Frontal cortex (tissue), 4 donors: ENCODE data around the gene MRPS33. TPM values are rescaled to one million over a fixed set of nuclear protein-coding genes. Genes with fewer than 3 reads are reported as not detected.
"Not testable (repeated sequence)": the region's sequence is repeated elsewhere in the genome, so short reads cannot be mapped to it uniquely, and the experiment has no call there.

Experiments used
- DNase-seq, 2 donors: peaks; one replicate each; pipeline ENCODE4 v3.0.0; 2012; ENCODE audit warnings: low spot score in 2 of 2
- FAIRE-seq: peaks from 2 replicates; lab custom pipeline; 2012; peaks lifted over from hg19 to GRCh38; lab: Jason Lieb, UNC
- small RNA-seq: library from RNA; depleted of rRNA; stranded (forward); fragments of <200 nt; gene quantifications from one replicate; pipeline ENCODE3, GENCODE V24; 2014
- total RNA-seq: library from RNA; depleted of rRNA; stranded (reverse); fragments of >200 nt; gene quantifications from one replicate; pipeline ENCODE4 v1.2.3, GENCODE V29; 2014
- donor health status: control.
- donor health status: control.
- donor health status: control.

Gene MRPS33
- total RNA-seq, 1 donor from 2014 or later = 21.6 TPM

DNA sequence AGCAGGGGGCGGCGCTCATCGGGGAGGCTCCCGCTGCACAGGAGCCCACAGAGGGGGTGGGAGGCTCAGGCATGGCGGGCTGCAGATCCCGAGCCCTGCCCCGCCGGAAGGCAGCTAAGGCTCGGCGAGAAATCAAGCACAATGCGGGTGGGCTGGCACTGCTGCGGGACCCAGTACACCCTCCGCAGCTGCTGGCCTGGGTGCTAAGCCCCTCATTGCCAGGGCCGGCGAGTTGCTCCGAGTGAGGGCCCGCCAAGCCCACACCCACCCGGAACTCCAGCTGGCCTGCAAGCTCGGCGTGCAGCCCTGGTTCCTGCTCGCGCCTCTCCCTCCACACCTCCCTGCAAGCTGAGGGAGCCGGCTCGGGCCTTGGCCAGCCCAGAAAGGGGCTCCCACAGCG, 57.8 kb downstream of the MRPS33 start:
- DNase-seq, FAIRE-seq: not testable (repeated sequence)

Small RNAs within 50 kb of the gene (small RNA-seq; reads per million reads assigned to genes)
- gene RNU4-74P = not detected

Other genes with a start within 250 kb of the MRPS33 start
- 95.4 TPM for gene BRAF, start 90.0 kb downstream of the MRPS33 start, total RNA-seq
- 53.0 TPM for gene TMEM178B, start 59.1 kb upstream of the MRPS33 start, total RNA-seq